ENCODE results near the gene CALR3. TPM values are rescaled to one million over a fixed set of nuclear protein-coding genes. Genes with fewer than 3 reads are reported as not detected.
"Not testable (repeated sequence)": the region's sequence is repeated elsewhere in the genome, so short reads cannot be mapped to it uniquely, and the experiment has no call there.

CALR3 gene
- total RNA-seq, 1 donor from 2014 or later: not detected

- DNase-seq (ENCODE audit: low read depth in 2 of 2): no peak
Observed at GRCh38 chr19:16497042-16497441, 1.1 kb upstream of the CALR3 start.

DNA sequence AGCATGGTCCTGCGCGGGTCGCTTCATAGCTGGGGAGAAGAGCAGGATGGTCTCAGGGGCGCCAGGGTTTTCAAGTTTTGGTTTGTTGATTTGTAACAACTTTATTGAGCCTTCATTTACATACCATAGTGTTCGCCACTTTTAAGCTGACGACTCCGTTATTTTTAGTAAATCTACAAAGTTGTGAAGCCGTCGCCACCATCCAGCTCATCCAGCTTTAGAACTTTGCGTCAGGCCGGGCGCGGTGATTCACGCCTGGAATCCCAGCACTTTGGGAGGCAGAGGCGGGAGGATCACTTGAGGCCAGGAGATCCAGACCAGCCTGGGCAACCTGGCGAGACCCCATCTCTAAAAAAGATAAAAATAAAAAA, 631 bp upstream of the CALR3 start:
- peak; percentile 49 to 59 for DNase-seq (ENCODE audit: low read depth in 2 of 2)

DNA sequence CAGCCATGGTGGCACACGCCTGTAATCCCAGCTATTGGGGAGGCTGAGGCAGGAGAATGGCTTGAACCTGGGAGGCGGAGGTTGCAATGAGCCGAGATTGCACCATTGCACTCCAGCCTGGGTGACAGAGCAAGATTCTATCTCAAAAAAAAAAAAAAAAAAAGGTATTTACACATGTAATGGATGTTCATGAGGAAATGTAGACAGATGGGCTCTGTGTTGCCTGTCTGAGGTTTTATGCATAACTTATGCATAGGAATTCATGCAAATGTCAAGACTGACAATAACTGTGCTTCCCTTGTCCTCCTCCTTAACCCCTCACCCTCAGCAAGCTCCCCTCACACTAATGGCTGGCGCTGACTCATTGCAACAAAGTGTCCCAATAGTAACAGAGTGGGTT, 9.5 kb downstream of the CALR3 start:
- not testable (repeated sequence) for DNase-seq (ENCODE audit: low read depth in 2 of 2)

DNA sequence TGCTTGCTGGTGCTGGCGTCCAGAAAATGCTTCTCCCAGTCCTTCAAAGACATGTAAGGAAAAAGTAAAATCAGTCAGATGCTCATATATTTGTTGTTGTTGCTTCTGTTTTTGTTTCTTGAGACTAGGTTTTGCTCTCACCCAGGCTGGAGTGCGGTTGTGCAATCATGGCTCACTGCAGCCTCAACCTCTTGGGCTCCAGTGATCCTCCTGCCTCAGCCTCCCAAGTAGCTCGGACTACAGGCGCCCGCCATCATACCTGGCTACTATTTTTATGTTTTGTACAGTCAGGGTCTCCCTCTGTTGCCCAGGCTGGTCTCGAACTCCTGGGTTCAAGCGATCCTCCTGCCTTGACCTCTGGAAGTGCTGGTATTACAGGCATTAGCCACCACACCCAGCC, 13.2 kb downstream of the CALR3 start:
- no peak for DNase-seq (ENCODE audit: low read depth in 2 of 2)

GRCh38 chr19:16477311-16477710, 18.7 kb downstream of the CALR3 start:
- DNase-seq (ENCODE audit: low read depth in 2 of 2): no peak

GRCh38 chr19:16476401-16476800, 19.6 kb downstream of the CALR3 start:
- DNase-seq (ENCODE audit: low read depth in 2 of 2): no peak

GRCh38 chr19:16473875-16474392, 22.0 kb downstream of the CALR3 start:
- DNase-seq (ENCODE audit: low read depth in 2 of 2): peak in 1 of 2 donors; percentile 69

DNA sequence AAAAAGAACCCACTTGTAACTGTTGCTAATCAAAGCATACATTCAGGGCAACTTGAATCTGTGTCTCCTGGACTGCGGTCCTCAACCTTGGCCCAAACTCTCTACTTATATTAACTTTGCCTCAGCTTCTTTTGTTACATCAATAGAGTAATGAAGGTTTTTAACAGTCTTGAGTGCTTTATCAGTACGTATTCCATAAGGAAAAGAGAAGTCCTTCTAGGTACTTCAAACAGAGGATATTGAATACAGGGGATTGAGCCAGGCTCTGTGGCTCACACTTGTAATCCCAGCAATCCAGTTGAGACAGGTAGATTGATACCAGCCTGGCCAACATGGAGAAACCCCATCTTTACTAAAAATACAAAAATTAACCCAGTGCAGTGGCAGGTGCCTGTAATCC, 23.0 kb downstream of the CALR3 start:
- DNase-seq (ENCODE audit: low read depth in 2 of 2): no peak

DNA sequence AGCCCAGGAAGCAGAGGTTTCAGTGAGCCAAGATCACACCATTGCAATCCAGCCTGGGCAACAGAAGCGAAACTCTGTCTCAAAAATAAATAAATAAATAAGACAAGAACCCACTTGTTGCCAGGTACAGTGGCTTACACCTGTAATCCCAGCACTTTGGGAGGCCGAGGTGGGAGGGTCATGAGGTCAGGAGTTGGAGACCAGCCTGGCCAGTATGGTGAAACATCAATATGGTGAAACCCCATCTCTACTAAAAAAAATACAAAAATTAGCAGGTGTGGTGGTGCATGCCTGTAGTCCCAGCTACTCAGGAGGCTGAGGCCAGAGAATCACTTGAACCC, 23.4 kb downstream of the CALR3 start:
- DNase-seq (ENCODE audit: low read depth in 2 of 2): not testable (repeated sequence)

DNA sequence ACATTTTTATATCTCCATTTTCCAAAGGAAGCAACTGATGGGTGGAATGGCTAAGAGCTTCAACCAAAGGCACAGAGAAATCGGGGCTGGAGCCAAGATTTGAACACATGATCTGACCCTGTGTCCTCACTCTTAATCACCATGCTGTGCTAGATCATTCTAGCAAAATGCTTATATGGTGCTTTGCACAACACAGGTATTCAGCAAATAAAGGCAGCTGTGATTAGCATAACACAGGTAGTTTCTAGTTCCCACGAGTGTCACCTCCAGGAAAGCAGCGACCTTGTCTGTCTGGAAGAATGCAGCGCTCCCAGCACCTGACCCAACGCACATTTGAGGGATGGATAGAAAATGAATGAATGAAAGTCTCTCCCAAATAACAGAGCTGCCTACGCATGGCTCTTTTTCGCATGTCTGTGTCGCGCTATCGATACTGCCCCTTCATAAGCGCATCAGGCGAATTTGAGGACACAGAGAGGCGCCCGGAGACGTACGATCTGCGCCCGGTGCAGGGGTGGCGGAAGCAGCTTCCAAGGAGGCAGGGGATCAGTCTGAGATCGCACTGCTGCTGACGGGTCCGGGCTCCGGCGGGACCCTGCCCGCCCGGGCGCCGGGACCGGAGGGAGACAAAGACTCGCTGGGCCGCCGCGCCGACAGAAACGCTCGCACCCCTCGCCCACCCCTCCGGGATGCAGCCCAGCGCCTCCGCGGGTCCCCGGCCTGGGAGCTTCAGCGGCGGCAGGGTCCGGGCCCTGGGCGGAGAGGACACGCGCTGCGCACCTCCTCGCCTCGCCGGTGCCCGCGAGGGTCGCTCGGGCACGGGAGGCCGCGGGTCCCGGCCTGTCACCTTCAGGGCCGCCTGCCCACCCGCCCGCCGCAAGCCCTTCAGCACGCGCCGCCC, 24.8 kb downstream of the CALR3 start:
- peak; percentile 40 to 43 for DNase-seq (ENCODE audit: low read depth in 2 of 2)

DNA sequence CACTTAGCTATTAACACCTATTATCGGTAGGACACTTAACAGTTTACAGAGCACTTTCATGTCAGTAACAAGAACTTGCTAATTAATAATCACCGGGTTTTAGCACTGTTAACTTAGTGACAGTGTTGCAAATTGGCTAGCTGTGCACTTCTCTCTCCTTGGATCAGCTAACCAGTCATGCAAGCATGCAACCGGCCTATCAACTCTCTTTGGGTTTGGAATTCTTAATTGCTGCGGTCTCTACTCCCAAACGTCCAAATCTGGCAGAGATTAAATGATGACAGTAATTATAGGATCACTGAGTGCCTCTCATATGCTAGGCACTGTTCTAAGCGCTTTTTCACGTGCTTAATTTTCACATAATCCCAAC, 25.4 kb downstream of the CALR3 start:
- no peak for DNase-seq (ENCODE audit: low read depth in 2 of 2)

DNA sequence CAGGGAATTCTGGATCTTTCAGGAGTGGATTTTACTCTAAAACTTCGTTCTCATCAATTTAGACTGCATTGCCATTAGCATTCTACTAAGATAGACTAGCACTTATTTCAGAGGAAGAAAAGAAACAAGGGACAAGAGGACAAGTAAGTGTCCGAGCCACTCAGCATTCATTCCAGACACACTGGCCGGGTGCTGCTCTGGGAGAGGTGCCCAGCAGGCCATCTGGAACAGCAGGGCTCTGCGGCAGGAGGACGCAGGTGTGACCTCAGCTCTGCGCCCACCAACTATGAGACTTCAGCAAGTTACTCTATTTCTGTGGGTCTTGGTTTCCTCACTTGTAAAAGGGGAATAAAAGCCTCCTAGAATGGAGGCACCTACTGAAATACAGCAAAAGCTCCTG, 28.4 kb downstream of the CALR3 start:
- DNase-seq (ENCODE audit: low read depth in 2 of 2): no peak

DNA sequence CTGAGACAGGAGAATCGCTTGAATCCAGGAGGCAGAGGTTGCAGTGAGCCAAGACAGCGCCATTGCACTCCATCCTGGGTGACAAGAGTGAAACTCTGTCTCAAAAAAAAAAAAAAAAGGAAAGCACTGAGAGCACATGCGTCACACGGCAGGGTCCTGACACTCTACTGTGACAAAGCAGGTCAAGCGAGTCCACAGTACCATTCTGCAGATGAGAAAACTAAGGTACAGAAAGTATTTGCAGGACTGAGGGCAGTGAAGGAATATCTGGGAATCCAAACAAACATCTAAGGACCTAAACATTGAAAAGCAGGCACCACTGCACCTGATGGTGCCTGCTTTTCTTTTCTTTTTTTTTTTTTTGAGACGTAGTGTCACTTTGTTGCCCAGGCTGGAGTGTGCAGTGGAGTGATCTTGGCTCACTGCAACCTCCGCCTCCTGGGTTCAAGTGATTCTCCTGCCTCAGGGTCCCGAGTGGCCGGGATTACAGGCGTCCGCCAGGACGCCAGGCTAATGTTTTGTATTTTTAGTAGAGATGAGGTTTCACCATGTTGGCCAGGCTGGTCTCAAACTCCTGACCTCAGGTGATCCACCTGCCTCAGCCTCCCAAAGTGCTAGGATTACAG, 29.1 kb downstream of the CALR3 start:
- not testable (repeated sequence) for DNase-seq (ENCODE audit: low read depth in 2 of 2)

- DNase-seq (ENCODE audit: low read depth in 2 of 2): no peak
Observed at GRCh38 chr19:16465239-16465638, 30.7 kb downstream of the CALR3 start.

DNA sequence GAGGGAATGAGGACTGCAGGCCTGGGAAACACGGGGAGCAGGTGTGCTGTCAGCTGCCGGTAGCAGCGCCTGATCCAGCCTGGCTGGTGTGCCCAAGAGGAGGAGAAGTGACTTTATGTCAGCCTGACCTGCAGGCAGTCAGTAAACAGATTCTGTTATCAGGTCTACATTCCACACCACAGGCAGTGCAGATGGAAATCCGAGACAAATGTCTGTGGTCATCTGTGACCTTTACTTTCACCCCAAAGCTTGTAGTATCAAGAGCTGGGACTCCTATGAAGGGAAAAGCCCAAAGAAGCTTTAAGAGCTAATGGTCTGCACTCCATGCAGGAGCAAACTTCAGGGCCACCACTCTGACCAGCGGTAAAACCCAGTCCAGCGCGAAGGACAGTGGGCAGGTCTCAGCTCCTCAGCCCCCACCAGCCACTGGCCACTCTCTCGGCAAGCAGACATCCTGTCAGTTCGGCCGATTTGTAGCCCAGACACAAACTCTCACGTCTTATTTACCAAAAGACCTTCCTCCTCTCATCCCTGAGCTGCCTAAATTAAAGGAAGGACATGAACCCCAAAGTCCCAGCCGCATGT, 31.9 kb downstream of the CALR3 start:
- no peak for DNase-seq (ENCODE audit: low read depth in 2 of 2)

GRCh38 chr19:16463341-16463990, 32.5 kb downstream of the CALR3 start:
- no peak for DNase-seq (ENCODE audit: low read depth in 2 of 2)

DNA sequence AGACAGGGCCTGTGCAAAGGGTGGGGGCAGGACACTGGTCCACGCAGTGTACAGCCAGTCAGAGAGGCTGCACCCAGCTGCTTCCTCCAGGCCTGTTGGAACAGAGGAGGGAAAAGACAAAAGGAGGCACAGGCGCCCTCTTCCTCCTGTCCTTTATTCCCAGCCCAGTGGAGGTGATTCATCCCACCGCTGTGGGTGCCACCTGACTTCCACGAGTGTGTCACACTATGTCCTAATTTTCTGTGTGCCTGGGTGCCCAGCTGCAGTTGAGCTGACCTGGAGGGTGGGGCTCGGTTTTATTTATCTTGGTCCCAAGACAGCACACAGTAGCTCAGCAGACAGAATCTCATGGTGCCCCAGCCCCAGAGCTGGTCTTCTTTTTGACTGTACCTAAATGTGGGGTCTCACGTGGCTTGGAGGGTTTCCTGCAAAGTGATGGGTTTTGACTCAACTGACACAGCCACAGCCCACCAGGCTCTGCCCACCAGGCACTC, 33.2 kb downstream of the CALR3 start:
- peak; percentile 37 to 58 for DNase-seq (ENCODE audit: low read depth in 2 of 2)

DNA sequence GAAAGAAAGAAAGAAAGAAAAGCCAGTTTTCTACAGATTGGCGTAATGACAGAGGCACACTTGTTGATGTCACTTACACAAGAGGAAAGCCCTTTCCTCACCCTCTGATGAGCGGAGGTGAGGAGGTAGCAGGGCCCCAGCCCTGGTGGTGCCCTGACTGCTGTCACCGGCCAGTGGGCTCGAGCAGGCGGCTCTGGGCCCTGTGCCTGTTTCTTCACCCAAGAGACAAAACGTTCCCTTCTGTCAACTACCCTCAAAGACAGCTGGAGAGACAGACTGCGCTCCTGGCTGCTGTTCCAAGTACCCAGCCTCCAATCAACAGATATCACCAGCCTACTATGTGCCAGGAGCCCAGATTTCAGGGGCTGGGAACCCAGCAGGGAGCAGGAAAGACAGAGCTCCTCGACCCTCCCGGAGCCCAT, 34.3 kb downstream of the CALR3 start:
- no peak for DNase-seq (ENCODE audit: low read depth in 2 of 2)

GRCh38 chr19:16460454-16460853, 35.5 kb downstream of the CALR3 start:
- no peak for DNase-seq (ENCODE audit: low read depth in 2 of 2)

GRCh38 chr19:16459680-16460079, 36.3 kb downstream of the CALR3 start:
- DNase-seq (ENCODE audit: low read depth in 2 of 2): no peak

DNA sequence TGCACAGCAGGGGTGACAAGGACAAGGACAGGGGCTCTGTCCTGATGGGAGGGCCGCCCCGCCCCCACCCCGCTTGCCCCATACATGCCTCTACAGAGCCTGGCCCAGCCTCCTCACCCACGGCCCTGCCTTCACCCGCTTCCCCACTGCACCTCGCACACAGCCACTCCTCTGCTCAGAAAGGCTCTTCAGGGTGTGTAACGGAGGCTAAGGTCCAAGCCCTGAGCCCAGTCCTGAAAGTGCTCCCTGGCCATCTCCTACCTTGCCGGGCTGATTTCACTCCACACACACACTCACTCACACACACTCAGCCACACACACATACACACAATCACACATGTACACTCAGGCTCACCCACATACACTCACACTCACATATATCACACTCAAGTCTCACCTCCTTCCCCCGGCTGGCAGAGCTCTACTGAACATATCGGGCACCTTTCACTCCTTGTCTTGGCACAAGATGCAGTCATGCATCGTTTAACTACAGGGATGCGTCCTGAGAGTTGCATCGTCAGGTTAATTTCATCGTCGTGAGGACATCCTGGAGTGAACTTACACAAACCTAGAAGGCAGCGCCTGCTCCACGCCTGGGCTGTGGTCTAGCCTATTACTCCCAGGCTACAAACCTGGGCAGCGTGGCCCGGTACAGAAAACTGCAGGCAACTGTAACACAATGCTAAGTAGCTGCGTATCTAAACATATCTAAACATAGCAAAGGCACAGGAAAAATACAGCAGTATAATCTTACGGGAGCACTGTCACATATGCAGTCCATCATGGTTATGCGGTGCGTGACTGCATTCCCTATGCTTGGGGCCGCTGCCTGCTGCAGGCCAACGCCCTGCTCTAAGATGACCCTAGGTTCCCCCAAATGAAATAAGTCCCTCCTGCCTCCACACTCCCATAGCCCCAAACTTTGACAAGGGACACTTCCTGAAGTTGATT, 37.3 kb downstream of the CALR3 start:
- no peak for DNase-seq (ENCODE audit: low read depth in 2 of 2)

Data from lung microvascular endothelial cell (primary cell).